Tibial nerve (tissue), 4 donors: ENCODE data around the gene ZFYVE28. TPM values are rescaled to one million over a fixed set of nuclear protein-coding genes. Genes with fewer than 3 reads are reported as not detected.

Experiments
- DNase-seq, 2 donors: peaks; one replicate each; pipeline ENCODE4 v3.0.0-alpha.2; 2019; ENCODE audit warnings: low spot score in 2 of 2
- H3K27ac ChIP-seq, 4 donors: fragments of 200-600 bp; sonication (generic) in 3 of 4; one replicate each; pipeline ENCODE4 v1.5.1; 2017 to 2019; ENCODE audit warnings: mild to moderate bottlenecking in 1 of 4
- H3K27me3 ChIP-seq, 2 donors: fragments of 200-600 bp; sonication (generic) in 1 of 2; one replicate each; pipeline versions ENCODE4 v1.5.1 to v1.6.0; 2017 to 2019
- H3K36me3 ChIP-seq, 3 donors: fragments of 200-600 bp; sonication (generic); one replicate each; pipeline ENCODE4 v1.5.1; 2018 to 2019
- H3K4me1 ChIP-seq, 4 donors: fragments of 200-600 bp; sonication (generic) in 3 of 4; one replicate each; pipeline ENCODE4 v1.5.1; 2017 to 2019
- H3K4me3 ChIP-seq, 4 donors: fragments of 200-600 bp; sonication (generic) in 3 of 4; one replicate each; pipeline ENCODE4 v1.5.1; 2017 to 2019; ENCODE audit warnings: mild to moderate bottlenecking in 1 of 4, moderate library complexity in 1 of 4
- H3K9me3 ChIP-seq, 4 donors: fragments of 200-600 bp; sonication (generic) in 3 of 4; one replicate each; pipeline ENCODE4 v1.5.1; 2017 to 2019
- CTCF ChIP-seq, 5 experiments: fragments of 200-600 bp in 3 of 5; fragments of 450-650 bp in 2 of 5; sonication (generic) in 3 of 5; IDR thresholded peaks; one replicate each; pipeline ENCODE4 v1.5.1; 2016 to 2019; ENCODE audit warnings: antibody characterized with exemption in 5 of 5, mild to moderate bottlenecking in 3 of 5, moderate library complexity in 2 of 5
- EP300 ChIP-seq, 2 donors: sonication (generic); formaldehyde crosslinking; IDR thresholded peaks; one replicate each; pipeline ENCODE4 v1.6.1; 2017; ENCODE audit warnings: antibody characterized with exemption in 2 of 2, mild to moderate bottlenecking in 1 of 2
- POLR2A ChIP-seq, 2 donors: fragments of 450-650 bp; IDR thresholded peaks; one replicate each; pipeline ENCODE4 v1.6.1; 2017; ENCODE audit warnings: antibody characterized with exemption in 2 of 2, mild to moderate bottlenecking in 2 of 2, moderate library complexity in 2 of 2
- whole genome bisulfite sequencing, 2 donors: methylation state at CpG; one replicate each; pipeline ENCODE4 v1.1.5; 2018; 5-methylcytosine and 5-hydroxymethylcytosine counted together
- total RNA-seq, 4 donors: library from RNA; depleted of rRNA; stranded (reverse); fragments of >200 nt; gene quantifications; one replicate each; pipeline ENCODE4 v1.1.0, GENCODE V29; 2016

ZFYVE28 gene
- total RNA-seq, 4 donors from 2014 or later: 16.2 to 44.4 (median 26.5) TPM

GRCh38 chr4:2332201-2332975, 86.1 kb downstream of the ZFYVE28 start:
- TF ChIP-seq EP300 (IDR thresholded peaks at IDR 0.05) (no peak), CTCF (IDR thresholded peaks at IDR 0.05) (no peak), POLR2A (IDR thresholded peaks at IDR 0.05) (no peak)
- Histone ChIP-seq H3K36me3 (peaks cover 0 to 80% (median 0%) of the 10 kb centered on the region in 3 donors), H3K4me3 (no peak overlapping the region), H3K9me3 (peaks cover 0 to 22% (median 4%) of the 10 kb centered on the region in 4 donors), H3K4me1 (no peaks in the 10 kb centered on the region), H3K27ac (no peak overlapping the region), H3K27me3 (no peaks in the 10 kb centered on the region)
- whole genome bisulfite sequencing, 2 donors: 88 to 89% methylated on average over 12 to 19 of the region's 21 CpGs
- no peak for DNase-seq

GRCh38 chr4:2331519-2332200, 86.8 kb downstream of the ZFYVE28 start:
- peaks cover 0 to 29% (median 4%) of the 10 kb centered on the region in 4 donors for H3K9me3 ChIP-seq
- no peak overlapping the region for H3K4me3 ChIP-seq
- 85 to 87% methylated on average over 7 to 12 of the region's 13 CpGs for WGBS, 2 donors
- no peak for TF ChIP-seq EP300 (IDR thresholded peaks at IDR 0.05)
- no peak for TF ChIP-seq CTCF (IDR thresholded peaks at IDR 0.05)
- TF ChIP-seq POLR2A (IDR thresholded peaks at IDR 0.05): no peak
- DNase-seq: no peak
- H3K27me3 ChIP-seq: no peaks in the 10 kb centered on the region
- no peak overlapping the region for H3K27ac ChIP-seq
- no peaks in the 10 kb centered on the region for H3K4me1 ChIP-seq
- peaks cover 0 to 80% (median 0%) of the 10 kb centered on the region in 3 donors for H3K36me3 ChIP-seq

- no peak for TF ChIP-seq CTCF (IDR thresholded peaks at IDR 0.05)
- TF ChIP-seq EP300 (IDR thresholded peaks at IDR 0.05): no peak
- no peak for TF ChIP-seq POLR2A (IDR thresholded peaks at IDR 0.05)
- Histone ChIP-seq H3K9me3 (peaks cover 0 to 36% (median 7%) of the 10 kb centered on the region in 4 donors), H3K27me3 (no peaks in the 10 kb centered on the region), H3K36me3 (peaks cover 0 to 80% (median 0%) of the 10 kb centered on the region in 3 donors), H3K27ac (no peak overlapping the region), H3K4me1 (no peaks in the 10 kb centered on the region), H3K4me3 (no peak overlapping the region)
- 61 to 71% methylated on average over 11 of the region's 11 CpGs for WGBS, 2 donors
- DNase-seq: no peak
Measured at GRCh38 chr4:2331043-2331420, 87.4 kb downstream of the ZFYVE28 start.

- Histone ChIP-seq H3K9me3 (peaks cover 0 to 41% (median 8%) of the 10 kb centered on the region in 4 donors), H3K27ac (no peak overlapping the region), H3K27me3 (no peaks in the 10 kb centered on the region), H3K4me3 (no peak overlapping the region), H3K36me3 (peaks cover 0 to 74% (median 0%) of the 10 kb centered on the region in 3 donors), H3K4me1 (no peaks in the 10 kb centered on the region)
- 68% methylated on average over 19 of the region's 19 CpGs for WGBS, 2 donors
- no peak for TF ChIP-seq CTCF (IDR thresholded peaks at IDR 0.05)
- TF ChIP-seq POLR2A (IDR thresholded peaks at IDR 0.05): no peak
- no peak for TF ChIP-seq EP300 (IDR thresholded peaks at IDR 0.05)
- DNase-seq: no peak
Measured at GRCh38 chr4:2330091-2331042, 88.1 kb downstream of the ZFYVE28 start.
